HepG2 (cell line): ENCODE data around the gene POLR3E.

Experiments used
- PREB ChIP-seq: sonication (generic); formaldehyde crosslinking; IDR thresholded peaks from 2 replicates; pipeline ENCODE4 v1.4.0; 2020; ENCODE audit warnings: missing genetic modification reagents
- YY1 ChIP-seq: IDR thresholded peaks from 2 replicates; pipeline ENCODE4 v1.6.1; 2011; ENCODE audit warnings: low read length, low read depth, moderate library complexity, mild to moderate bottlenecking; ENCODE audit not compliant: insufficient read depth, insufficient replicate concordance

- TF ChIP-seq PREB (CRISPR knock-in tag) (no peak), YY1 (no peak)
Measured at GRCh38 chr16:22292320-22292719, 4.9 kb upstream of the POLR3E start.
